Fibroblast of skin of left biceps (primary cell): ENCODE data around the gene TEX55.
"Not testable (repeated sequence)": the region's sequence is repeated elsewhere in the genome, so short reads cannot be mapped to it uniquely, and the experiment has no call there.

Experiments
- DNase-seq, 2 experiments: peaks; one replicate each; pipeline ENCODE4 v3.0.0-alpha.2; 2013; ENCODE audit warnings: low read depth in 2 of 2

TEX55 gene

DNA sequence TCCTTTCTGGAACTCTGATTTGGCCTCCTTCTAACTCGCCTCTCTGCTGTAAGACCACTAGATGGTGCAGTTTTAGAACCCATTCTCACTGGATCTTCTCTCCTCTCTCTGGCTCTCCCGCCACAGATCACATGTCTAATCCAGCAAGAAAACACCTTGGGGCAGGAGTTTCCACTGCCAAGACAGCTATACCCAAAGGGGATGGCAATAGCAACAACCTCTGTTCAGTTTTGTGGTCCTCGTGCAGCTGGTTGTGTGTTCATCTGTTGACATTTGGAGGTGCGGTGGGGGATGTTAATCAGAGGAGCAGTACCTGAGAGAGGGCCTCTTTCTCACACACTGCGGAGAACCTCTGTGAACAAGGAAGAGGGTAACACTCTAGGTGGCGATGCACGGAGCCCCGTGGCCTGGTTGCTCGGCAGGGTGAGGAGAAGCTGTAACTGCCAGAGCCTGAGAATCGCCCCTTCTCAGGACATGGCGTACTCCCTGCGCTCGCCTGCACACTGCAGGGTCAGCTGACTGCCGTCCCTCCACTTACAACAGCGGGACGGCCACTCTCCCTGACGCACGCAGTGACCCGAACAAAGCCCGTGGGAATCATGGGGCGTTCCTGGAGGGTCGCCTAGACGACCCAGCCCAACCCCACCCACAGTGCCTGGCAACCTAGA lies at the start of gene TEX55:
Gene TEX55 (plus strand): TSS at position 666 of the 668 bp plus-strand sequence. CDS start 25 bp downstream, outside the sequence.
- peak in 1 of 2 experiments; percentile 17 for DNase-seq

DNA sequence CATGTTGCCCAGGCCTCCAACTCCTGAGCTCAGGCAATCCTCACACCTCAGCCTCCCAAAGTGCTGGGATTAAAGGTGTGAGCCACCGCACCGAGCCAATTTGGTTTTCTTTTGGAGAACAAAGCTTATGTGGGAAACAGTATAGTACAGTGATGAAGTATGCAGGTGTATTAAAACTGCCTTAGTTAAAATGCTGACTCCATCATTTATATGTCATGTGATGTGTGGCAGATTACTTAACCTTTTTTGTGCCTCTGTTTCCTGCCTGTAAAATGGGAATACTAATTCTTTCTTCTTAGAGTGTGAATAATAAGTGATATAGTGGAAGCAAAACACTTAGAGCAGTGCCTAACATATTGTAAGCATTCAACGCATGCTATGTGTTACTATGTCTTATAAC lies 48.0 kb upstream of the TEX55 start:
- DNase-seq: no peak

DNA sequence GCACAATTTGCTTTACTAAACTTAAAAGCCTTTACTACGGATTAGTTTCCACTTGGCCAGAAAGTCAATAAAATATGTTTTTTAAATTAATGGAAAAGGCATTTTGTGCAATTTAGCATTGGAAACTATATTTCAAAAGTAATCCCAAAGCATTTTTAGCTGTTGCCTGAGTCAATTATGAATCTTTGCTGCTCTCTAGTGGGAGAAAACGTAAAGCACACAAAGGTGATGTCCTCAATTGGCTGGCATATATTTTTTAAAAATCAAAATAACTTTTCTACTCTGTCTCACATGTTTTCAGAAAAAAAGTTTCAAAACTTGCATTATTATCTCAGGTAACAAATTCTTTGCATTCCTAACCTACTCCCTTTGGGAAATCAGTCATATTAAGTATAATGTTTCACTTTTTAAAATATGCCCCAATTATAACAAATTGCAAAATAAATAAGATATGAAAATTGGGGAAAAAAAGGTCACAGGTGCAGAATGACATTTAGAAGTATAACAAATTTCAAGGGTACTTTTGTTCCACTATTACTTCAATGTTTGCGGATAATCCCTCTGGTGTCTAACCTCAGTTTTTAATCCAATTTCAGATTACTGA lies 47.2 kb upstream of the TEX55 start:
- peak in 1 of 2 experiments; percentile 4 for DNase-seq

DNA sequence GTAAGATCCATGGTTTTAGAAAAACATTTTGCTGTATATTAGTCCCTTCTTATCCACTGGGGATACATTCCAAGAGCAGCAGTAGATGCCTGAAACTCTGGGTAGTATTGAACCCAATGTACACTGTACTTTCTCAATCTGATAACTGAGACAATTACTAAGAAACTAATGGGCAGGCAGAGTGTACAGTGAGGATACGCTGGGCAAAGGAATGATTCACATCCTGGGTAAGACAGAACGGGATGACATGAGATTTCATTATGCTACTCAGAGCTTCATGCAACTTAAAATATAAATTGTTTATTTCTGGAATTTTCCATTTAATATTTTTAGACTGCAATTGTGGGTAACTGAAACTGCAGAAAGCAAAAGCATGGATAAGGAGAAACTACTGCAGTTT lies 46.2 kb upstream of the TEX55 start:
- DNase-seq: no peak

DNA sequence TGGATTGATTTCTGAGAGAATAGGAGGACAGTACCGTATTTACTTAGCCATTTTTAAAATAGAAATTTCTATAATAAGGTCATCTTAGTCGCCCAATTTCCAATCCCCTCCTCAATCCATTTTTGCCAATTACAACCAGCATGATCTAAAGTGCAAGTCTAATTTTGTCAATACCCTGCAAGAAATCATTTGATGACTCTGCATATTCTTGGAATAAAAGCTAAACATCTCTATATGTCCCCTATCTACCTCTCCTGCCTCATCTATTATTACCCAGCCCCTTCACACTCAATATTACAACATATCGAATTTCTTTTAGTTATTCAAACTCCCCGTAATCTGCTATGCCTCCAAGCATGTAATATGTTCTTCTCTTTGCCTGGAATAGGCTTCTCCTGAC lies 41.9 kb upstream of the TEX55 start:
- no peak for DNase-seq

DNA sequence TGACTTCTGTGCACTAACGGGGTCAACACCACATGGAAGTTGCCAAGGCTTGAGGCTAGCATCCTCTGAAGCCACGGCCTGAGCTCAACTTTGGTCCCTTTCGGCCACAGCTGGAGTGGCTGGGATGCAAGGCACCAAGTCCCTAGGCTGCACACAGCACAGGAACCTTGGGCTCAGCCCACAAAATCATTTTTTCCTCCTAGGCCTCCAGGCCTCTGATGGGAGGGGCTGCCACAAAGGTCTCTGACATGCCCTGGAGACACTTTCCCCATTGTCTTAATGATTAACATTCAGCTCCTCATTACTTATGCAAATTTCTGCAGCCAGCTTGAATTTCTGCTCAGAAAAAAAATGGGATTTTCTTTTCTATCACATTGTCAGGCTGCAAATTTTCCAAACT lies 27.6 kb upstream of the TEX55 start:
- DNase-seq: not testable (repeated sequence)

DNA sequence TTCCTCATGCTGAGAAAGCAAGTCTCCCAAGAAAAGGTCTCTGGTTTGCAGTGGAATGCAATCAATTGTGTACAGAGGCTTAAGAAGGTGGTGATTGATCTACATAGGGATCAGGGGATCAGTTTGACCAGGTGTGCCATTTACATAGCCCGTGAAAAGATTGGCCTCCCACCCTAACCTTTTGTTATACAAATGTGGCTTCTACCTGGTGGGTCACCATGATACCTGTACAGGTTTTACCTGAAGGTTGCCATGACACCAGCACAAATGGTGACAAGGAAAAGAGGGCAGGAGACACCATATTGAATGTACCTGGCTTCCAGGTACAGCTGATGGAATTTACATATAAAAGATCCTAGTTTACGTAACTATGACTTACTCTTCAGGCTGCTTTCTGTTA lies 25.5 kb upstream of the TEX55 start:
- no peak for DNase-seq

DNA sequence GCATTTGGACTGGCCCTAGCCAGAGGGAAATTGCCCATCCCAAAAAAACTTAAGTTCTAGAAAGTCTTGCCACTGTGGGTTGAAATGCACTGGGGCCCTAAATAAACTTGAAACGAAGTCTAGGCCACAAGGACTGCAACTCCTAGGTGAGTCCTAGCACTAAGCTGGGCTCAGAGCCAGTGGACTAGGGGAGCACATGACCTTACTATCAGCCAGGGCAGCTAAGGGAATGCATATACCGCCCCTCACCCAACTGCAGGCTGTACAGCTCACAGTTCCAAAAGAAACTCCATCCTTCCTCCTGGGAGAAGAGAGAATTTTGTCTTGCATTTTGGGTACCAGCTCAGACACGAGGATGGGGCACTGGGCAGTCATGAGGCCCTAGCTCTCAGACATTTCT lies 23.6 kb upstream of the TEX55 start:
- no peak for DNase-seq

DNA sequence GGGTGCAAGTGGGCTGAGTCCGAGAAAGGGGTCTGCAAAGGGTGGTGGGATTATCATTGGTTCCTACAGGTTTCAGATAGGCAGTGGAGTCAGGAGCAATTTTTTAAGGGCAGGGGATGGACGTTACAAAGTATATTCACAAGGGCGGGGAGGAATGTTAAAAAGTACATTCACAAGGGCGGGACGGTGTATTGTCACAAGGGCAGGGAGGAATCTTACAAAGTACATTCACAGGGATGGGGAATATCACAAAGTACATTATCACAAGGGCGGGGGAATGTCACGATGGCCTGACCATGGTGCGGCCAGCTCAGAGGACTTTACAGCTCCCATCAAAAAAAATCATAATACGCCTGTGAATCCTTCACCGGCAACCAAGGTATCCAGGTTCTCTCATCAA lies 20.6 kb upstream of the TEX55 start:
- no peak for DNase-seq

DNA sequence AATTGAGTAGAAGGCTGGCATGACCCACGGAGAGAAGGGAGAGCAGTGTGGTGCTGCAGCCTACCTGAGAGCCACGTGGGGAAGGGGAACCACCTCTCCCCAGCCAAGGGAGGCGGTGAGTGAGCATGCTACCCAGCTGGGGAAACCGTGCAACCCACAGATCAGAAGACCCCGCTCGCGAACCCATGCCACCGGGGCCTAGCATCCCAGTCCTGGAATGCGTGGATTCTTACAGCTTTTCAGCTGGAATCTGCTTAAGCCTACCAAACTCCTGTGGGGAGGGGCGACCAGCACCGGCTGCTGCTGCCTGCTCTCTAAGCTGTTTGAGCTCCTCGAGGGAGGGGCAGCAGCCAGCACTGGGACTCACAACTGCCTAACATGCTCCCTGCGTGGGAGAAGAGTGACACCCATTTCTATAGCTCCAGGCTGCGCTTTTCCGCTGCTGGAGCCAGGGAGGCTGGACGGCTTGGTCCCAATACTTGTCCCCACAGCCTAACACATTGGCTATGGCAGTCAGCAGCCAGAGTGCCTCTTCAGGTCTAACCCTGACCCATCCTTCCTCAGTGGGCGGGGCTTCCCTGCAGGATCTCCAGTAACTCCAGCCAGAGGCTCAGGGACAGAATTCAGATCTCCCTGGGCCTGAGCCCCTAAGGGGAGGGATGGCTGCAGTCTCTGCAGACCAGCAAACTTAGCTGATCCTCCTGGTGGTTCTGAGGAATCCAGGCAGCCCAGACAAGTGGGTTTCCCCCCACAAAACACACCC lies 20.0 kb upstream of the TEX55 start:
- no peak for DNase-seq

DNA sequence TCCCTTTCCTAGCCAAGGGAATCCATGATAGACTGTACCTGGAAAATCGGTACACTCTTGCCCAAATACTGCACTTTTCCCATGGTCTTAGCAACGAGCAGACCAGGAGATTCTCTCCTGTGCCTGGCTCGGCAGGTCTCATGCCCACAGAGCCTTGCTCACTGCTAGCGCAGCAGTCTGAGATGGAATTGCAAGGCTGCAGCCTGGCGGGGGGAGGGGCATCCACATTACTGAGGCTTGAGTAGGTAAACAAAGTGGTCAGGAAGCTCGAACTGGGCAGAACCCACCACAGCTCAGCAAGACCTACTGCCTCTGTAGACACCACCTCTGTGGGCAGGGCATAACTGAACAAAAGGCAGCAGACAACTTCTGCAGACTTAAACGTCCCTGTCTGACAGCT lies 15.7 kb upstream of the TEX55 start:
- DNase-seq: not testable (repeated sequence)

DNA sequence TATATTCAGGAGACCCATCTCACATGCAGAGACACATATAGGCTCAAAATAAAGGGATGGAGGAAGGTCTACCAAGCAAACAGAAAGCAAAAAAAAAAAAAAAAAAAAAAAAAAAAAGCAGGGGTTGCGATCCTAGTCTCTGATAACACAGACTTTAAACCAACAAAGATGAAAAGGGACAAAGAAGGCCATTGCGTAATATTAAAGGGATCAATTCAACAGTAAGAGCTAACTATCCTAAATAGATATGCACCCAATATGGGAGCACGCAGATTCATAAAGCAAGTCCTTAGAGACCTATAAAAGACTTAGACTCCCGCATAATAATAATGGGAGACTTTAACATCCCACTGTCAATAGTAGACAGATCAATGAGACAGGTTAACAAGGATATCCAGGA lies 13.7 kb upstream of the TEX55 start:
- DNase-seq: not testable (repeated sequence)

DNA sequence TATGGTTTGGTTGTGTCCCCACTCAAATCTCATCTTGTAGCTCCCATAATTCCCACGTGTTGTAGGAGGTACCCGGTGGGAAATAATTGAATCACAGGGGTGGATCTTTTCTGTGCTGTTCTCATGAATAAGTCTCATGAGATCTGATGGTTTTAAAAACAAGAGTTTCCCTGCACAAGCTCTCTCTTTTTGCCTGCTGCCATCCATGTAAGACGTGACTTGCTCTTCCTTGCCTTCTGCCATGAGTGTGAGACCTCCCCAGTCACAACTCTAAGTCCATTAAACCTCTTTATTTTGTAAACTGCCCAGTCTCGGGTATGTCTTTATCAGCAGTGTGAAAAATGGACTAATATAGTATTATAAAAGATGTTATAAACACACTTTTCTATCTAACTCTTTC lies 6.6 kb upstream of the TEX55 start:
- not testable (repeated sequence) for DNase-seq

DNA sequence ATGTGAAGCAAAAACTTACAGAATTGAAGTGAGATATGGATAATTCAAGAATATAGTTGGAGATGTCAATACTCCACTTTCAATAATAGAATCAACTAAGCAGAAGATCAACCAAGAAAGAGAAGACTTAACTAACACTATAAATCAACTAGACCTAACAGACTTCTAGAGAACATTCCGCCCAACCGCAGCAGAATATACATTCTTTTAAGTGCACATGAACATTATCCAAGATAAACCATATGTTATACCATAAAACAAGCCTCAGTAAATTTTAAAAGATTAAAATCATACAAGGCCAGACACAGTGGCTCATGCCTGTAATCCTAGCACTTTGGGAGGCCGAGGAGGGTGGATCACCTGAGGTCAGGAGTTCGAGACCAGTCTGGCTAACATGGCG lies 5.5 kb upstream of the TEX55 start:
- no peak for DNase-seq

DNA sequence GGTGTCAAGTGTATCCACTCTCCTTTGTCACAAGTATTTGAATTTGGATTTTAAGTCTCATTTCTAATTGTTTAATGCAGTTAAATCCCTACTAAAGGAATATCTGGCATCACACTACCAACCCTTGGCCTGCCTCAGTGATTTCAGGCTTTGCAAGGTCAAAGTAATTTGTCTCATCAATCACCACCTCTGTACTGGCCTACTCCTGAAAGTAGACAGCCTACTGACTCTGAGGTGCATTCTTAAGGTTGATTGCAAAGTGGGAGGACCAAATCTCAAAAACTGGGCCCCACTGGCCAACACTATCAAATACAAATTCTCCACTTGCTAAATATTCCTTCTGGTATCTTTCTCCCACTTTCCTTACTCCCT lies 851 bp upstream of the TEX55 start:
- no peak for DNase-seq

DNA sequence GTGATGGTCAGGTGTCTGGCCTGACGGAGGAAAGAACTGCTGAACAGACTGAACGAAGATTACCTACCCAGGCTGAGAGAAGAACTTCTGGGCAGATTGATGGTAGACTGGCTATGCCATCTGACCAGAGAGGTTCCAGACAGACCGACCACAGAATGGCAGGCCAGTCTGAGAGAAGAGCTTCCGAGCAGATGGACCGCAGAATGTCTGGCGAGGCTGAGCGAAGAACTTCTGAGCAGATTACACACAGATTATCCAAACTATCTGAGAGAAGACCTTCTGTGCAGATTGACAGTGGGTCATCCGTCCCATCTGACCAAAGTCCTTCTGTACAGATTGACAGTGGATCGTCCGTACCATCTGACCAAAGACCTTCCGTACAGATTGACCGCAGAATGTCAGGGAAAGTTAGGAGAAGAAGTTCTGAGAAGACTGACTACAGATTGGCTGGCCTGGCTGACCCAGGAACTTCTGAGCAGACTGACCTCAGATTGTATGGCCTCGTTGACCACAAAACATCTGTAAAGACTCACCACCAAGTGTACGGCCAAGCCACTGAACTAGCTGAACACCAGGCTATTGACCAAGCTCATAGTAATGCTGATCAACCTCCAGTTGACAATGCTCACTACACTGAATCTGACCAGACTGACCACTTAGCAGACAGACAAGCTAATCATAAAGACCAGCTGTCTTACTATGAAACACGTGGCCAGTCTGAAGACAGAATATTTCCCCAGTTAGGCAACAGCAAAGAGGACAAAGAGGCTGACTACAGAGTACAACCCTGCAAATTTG lies 812 bp downstream of the TEX55 start:
- no peak for DNase-seq

DNA sequence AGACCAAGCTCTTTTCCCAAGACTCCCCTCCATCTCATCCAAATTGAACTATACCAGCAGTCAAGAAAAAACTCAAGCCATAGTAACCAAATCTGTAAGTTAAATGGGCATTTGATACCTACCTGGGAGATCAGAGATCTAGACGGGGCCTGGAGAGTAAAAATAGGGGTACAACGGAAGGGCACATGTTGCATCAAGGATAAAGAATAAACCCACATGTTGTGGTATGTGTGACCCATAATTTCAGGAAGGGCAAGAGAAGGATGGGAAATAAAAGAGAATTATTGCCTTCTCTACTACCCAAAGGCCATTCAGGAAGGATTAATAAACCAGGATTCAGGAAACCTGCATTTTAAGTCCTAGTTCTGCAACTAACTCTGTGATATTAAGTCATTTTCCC lies 1.5 kb downstream of the TEX55 start:
- no peak for DNase-seq

DNA sequence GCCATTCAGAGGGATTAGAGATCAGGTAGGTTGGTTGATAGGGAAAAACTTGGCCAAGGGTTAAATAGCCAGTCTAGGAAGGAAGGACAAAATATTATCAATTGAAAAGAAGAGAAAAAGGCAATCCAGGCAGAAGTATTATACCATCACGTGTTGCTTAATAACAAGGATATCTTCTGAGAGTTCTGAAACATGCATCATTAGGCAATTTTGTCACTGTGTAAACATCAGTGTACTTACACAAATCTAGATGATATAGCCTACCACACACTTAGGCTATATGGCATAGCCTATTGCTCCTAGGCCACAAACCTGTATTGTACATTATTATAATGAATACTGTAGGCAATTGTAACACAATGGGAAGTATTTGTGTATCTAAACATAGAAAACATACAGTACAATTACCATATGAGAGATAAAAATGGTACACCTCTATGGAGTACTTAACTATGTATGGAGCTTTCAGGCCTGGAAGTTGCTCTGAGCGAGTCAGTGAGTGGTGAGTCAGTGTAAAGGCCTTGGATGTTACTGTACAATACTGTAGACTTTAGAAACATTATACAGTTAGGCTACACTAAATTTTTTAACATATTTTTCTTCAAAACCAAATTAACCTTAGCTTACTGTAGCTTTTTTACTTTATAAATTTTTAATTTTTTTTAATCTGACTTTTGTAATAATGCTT lies 2.7 kb downstream of the TEX55 start:
- peak in 1 of 2 experiments; percentile 19 for DNase-seq

DNA sequence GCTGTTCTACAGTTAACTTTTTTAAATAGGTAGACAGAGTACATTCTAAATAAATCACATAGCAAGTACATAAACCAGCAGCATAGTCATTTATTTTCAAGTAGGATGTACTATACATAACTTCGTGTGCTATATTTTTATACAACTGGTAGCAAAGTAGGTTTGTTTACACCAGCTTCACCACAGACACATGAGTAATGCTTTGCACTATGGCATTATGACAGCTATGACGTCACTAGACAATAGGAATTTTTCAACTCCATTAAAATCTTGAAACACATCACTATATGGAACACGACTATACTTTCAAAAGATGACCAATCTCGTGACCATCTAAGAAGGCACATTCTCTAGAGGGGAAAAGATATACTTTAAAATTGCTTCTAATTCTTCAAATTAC lies 3.5 kb downstream of the TEX55 start:
- peak in 1 of 2 experiments; percentile 6 for DNase-seq

DNA sequence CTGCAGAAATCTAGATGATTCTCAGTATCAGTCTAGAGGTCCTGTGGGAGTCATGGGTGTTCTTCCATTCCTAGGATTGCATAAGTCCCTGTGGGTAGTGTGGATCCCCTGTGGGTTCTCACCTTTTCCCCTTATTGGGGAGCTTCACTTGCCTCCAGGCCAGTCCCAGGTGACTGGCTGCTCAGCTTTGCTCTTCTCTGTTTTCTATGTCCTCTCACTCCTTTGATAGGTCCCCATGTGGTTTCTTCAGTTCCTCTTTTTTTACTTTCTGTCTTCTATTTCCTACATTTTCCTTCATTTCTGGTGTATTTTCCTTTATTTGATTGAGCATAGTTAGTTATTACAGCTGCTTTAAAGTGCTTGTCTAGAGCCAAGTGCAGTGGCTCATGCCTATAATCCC lies 10.9 kb downstream of the TEX55 start:
- DNase-seq: no peak

DNA sequence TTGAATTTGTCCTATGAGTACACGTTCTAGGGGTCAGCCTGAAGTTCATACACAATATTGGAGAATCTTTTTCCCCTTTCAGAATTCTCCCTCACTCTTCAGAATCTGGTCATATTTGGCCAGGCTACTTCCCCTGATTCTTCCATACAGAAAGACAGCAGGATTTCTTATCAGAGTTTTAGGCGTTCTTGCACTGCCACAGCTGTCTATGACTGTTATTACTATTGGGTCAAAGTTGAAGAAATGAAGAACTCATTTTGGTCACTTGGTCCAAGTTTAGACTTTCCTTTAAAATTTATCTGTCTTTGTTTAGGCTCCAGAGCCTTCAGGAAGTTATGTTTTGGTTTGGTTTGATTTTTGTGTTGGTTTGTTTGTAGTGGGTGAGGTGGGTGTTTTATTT lies 12.0 kb downstream of the TEX55 start:
- no peak for DNase-seq

DNA sequence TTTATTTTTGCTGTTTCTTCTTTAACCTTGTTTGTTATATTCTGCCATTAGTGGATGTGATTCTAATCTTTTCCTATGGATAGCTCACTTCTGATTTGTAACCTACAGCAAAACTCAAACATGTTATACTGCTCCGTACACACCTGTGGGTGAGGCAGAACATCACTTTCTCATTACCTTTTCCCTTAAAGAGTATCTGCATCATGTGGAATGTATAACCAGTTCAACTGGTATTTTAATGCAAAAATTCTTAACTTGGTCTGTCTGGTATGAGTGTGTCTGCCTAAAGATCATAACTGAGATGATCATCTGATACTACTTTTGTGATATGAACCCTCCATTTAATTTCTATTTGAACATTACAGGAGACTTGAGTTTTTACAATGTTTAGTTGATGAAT lies 14.4 kb downstream of the TEX55 start:
- no peak for DNase-seq
